HL-60 (cell line): ENCODE results near the gene RPS6KA4.

Experiments used
- GABPA ChIP-seq: IDR thresholded peaks from 2 replicates; pipeline ENCODE4 v1.6.1; 2012; ENCODE audit warnings: low read depth
- POLR2AphosphoS5 ChIP-seq: IDR thresholded peaks from 2 replicates; pipeline ENCODE4 v1.6.1; 2012; ENCODE audit warnings: low read depth
- SPI1 ChIP-seq: IDR thresholded peaks from 2 replicates; pipeline ENCODE4 v1.6.1; 2012; ENCODE audit warnings: low read depth, mild to moderate bottlenecking, borderline replicate concordance
- TF ChIP-seq, protein P1 (sequence below): IDR thresholded peaks from one replicate; pipeline ENCODE4 v1.5.1; 2011; ENCODE audit warnings: low read length, control low read depth, inconsistent platforms; ENCODE audit not compliant: insufficient read depth
- TF ChIP-seq, protein P2 (sequence below): IDR thresholded peaks from 2 replicates; pipeline ENCODE4 v1.6.1; 2012; ENCODE audit warnings: low read depth; ENCODE audit not compliant: insufficient replicate concordance

DNA sequence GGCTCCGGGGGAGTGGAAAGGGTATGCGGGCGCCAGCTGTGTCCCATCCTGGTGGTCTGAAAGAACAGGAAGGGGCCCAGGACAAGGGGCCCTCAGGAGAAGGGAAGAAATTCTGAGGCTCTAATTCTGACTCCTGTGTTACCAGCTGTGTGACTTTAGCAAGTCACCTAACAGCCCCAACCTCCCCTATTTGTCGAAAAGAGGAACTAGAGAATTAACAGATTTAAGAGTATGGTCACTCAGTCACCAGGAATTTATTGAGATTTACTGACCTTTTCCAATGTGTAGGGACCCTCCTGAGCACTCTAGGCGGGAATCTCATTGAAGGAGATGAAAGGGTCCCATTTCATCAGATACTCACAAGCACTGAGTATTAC, 14.6 kb downstream of the RPS6KA4 start:
- TF ChIP-seq SPI1: peak; percentile 60; the same call in 1 of the 2 replicates
- TF ChIP-seq, protein P1, sequence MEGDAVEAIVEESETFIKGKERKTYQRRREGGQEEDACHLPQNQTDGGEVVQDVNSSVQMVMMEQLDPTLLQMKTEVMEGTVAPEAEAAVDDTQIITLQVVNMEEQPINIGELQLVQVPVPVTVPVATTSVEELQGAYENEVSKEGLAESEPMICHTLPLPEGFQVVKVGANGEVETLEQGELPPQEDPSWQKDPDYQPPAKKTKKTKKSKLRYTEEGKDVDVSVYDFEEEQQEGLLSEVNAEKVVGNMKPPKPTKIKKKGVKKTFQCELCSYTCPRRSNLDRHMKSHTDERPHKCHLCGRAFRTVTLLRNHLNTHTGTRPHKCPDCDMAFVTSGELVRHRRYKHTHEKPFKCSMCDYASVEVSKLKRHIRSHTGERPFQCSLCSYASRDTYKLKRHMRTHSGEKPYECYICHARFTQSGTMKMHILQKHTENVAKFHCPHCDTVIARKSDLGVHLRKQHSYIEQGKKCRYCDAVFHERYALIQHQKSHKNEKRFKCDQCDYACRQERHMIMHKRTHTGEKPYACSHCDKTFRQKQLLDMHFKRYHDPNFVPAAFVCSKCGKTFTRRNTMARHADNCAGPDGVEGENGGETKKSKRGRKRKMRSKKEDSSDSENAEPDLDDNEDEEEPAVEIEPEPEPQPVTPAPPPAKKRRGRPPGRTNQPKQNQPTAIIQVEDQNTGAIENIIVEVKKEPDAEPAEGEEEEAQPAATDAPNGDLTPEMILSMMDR: no peak
- TF ChIP-seq POLR2AphosphoS5: no peak
- TF ChIP-seq, protein P2, sequence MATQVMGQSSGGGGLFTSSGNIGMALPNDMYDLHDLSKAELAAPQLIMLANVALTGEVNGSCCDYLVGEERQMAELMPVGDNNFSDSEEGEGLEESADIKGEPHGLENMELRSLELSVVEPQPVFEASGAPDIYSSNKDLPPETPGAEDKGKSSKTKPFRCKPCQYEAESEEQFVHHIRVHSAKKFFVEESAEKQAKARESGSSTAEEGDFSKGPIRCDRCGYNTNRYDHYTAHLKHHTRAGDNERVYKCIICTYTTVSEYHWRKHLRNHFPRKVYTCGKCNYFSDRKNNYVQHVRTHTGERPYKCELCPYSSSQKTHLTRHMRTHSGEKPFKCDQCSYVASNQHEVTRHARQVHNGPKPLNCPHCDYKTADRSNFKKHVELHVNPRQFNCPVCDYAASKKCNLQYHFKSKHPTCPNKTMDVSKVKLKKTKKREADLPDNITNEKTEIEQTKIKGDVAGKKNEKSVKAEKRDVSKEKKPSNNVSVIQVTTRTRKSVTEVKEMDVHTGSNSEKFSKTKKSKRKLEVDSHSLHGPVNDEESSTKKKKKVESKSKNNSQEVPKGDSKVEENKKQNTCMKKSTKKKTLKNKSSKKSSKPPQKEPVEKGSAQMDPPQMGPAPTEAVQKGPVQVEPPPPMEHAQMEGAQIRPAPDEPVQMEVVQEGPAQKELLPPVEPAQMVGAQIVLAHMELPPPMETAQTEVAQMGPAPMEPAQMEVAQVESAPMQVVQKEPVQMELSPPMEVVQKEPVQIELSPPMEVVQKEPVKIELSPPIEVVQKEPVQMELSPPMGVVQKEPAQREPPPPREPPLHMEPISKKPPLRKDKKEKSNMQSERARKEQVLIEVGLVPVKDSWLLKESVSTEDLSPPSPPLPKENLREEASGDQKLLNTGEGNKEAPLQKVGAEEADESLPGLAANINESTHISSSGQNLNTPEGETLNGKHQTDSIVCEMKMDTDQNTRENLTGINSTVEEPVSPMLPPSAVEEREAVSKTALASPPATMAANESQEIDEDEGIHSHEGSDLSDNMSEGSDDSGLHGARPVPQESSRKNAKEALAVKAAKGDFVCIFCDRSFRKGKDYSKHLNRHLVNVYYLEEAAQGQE: no peak
- TF ChIP-seq GABPA: no peak
